Fibroblast of upper back skin (primary cell): ENCODE measurements around the gene BACH2.
A peak's percentile ranks its signal among the peaks of the same experiment; 100 is the strongest.

Experiments
- DNase-seq: peaks from one replicate; pipeline ENCODE4 v3.0.0-alpha.2; 2013

The BACH2 gene

GRCh38 chr6:90204327-90205056, 92.2 kb downstream of the BACH2 start:
- no peak for DNase-seq

- no peak for DNase-seq
Measured at GRCh38 chr6:90203672-90204071, 93.0 kb downstream of the BACH2 start.

- no peak for DNase-seq
Measured at GRCh38 chr6:90202156-90202555, 94.5 kb downstream of the BACH2 start.

GRCh38 chr6:90199900-90200299, 96.7 kb downstream of the BACH2 start:
- DNase-seq, result no peak

- no peak for DNase-seq
Measured at GRCh38 chr6:90198758-90199425, 97.8 kb downstream of the BACH2 start.

- peak; percentile 62 for DNase-seq
Measured at GRCh38 chr6:90197854-90198496, 98.7 kb downstream of the BACH2 start.

DNA sequence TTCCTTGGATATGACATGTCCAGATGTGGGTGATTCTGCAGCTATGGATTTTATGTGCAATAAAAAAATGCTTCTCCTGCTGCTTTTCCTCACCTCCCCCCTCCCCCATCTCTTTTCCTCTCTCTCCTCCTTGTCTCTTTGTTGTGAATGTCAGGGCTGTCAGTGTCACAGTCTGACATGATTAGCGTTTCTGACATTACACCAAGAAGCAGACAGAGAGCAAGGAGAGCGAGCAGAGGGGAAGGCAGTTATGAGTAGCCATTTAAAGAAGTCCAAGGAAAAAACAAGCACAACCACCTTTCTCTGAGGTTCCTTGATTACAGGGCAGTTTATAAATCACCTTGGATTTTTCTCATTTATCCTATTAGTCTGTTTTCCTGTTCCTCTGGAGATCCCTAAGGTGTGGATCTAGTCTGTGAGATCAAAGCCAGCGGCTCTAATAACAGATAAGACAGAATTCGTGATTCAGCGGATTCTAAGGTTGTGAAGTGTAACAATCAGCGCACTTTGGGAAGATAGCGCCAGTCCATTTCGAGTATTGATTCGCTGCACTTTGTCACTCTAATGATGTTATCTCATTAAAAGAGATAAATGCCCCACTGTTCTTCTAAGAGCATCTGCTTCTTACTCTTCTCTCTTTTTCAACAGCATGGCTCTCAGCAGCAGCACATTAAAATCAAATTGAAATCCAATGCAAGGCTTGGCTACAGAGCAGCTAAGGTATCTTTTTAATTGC, 101.4 kb downstream of the BACH2 start:
- peak; percentile 26 for DNase-seq

DNA sequence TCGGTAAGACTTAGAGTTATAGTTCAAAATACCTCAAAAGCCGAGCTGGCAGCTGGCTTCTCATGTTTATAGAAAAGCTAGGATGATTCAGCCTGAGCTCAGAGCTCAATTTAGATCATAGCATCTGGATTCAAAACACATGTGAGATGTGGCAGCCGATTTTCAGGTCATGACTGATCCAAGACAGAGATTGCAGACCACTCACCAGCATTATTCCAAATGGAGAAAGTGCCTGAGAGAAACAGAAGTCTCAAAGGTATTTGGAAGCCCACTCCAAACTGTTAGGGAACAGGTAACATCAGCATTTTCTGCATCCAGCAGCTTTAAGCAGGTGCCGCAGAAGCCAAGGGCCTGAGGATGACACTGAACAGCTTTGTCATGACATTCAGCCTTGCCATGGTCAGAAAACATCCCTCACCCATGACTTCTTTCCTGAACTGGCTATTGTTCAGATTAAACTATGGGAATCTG, 102.2 kb downstream of the BACH2 start:
- DNase-seq, result peak; percentile 90

DNA sequence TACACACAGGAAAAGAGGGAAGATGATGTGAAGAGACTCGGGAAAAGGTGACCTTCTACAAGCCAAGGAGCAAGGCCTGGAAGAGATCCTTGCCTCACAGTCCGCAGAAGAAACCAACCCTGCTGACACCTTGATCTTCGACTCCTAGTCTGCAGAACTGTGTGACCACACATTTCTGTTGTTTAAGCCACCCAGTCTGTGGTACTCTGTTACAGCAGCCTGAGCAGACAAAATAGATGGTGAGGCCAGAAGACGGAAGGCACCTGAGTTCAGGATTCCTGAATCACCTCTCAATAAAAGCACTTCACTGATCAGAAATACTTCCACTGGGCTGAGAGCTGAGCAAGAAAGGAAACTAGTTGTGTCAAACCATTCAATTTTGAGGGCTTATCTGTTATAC, 103.3 kb downstream of the BACH2 start:
- DNase-seq, result no peak

- DNase-seq, result no peak
Measured at GRCh38 chr6:90192857-90193256, 103.8 kb downstream of the BACH2 start.

- DNase-seq, result no peak
Measured at GRCh38 chr6:90190752-90191395, 105.8 kb downstream of the BACH2 start.

- peak; percentile 76 for DNase-seq
Measured at GRCh38 chr6:90190131-90190530, 106.5 kb downstream of the BACH2 start.

GRCh38 chr6:90187437-90188121, 109.1 kb downstream of the BACH2 start:
- no peak for DNase-seq

DNA sequence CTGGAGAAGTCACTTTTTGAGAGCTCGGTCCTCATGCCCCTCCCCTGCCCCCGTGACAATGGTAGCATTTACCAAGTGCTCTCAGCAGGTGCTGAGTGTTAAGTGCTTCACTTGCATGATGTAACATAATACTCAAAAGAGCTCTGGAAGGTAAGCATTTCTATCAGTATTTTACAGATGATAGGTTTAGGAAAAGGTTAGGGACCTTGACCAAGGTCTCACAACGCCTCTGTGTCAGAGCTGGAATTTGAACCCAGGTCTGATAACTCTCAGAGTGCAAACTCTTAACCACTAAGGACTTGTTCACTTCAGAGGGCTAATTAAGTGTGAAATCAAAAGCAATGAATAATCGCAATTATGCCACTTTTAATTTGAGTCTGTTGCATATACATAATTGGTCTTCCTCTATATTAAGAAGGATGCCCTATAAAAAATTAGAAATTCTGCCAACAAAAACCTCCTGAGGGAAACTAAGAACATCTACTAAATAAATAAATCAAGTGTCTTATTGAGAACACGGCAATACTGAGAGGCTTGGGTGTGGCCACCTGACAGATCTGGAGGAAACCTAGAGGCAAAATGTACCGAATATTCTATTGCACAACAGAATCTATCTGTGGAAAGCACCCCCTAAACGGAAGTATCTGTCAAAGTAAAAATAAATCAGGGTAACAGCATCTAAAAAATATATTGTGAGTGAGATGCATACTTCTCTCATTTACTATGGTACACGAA, 109.8 kb downstream of the BACH2 start:
- no peak for DNase-seq

- DNase-seq, result peak; percentile 30
Measured at GRCh38 chr6:90186026-90186425, 110.6 kb downstream of the BACH2 start.

DNA sequence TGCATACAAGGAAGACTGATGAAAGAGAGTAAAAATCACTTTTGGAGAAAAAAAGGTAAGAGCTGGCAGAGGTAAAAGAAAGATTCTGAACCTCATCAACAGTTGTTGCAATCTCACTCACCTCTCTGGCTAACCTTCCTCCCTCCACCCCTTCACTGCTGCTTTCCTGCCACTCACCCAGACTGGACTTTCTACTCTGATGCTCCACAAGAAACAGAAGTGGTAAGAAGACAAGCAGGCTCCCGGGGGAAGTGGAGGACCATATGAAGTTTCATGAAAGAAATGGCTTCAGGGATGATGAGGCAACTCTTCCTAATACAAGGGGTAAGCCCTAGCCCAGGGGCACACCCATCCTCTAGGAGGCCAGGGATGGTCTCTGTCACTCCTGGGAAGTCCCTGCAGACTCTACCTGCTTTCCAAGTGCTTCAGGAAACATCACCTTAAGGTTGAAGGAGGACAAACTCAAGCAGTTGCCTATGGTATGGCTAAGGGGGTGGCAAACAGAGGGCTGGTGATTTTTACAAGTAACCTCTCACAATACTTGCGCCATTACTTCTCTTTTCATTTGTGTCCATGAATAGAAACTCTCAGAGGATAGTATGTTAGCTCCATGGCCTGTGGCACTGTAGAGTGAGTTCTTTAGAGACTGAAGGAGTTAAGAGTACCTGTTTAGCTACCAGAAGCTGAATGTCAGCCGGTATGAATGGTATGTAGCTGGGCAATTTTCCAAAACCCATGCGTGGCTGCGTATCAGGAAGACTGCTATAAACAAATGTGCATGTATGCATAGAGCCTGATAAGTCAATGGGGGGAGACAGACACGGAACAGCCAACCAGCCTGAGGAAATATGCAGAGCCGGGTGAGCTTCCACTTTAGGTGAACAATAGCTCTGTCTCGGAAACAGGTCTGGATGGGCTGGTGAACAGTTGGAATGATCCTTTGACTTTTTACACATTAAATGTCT, 112.0 kb downstream of the BACH2 start:
- DNase-seq, result peak; percentile 77

GRCh38 chr6:90183587-90184333, 112.9 kb downstream of the BACH2 start:
- no peak for DNase-seq

GRCh38 chr6:90180526-90180925, 116.1 kb downstream of the BACH2 start:
- DNase-seq, result no peak
